Endodermal cell (in vitro differentiated cells): ENCODE data around the gene GKAP1. TPM values are rescaled to one million over a fixed set of nuclear protein-coding genes. Genes with fewer than 3 reads are reported as not detected.
"Not testable (repeated sequence)": the region's sequence is repeated elsewhere in the genome, so short reads cannot be mapped to it uniquely, and the experiment has no call there.

Source experiments
- DNase-seq: peaks from one replicate; pipeline ENCODE4 v3.0.0-alpha.2; 2017
- H3K27ac ChIP-seq: 2 replicates; pipeline ENCODE4 v1.5.1; 2013; ENCODE audit warnings: mild to moderate bottlenecking, low read depth, low read length, moderate library complexity
- H3K27me3 ChIP-seq: 2 replicates; pipeline ENCODE4 v1.6.1; 2013; ENCODE audit warnings: mild to moderate bottlenecking, low read length, moderate library complexity; ENCODE audit not compliant: insufficient read depth, control insufficient read depth, poor library complexity, severe bottlenecking
- H3K36me3 ChIP-seq: 2 replicates; pipeline ENCODE4 v1.7.0; 2013; ENCODE audit warnings: mild to moderate bottlenecking, low read length, moderate library complexity; ENCODE audit not compliant: control insufficient read depth, insufficient read depth
- H3K4me1 ChIP-seq: one replicate; pipeline ENCODE4 v1.7.0; 2013; ENCODE audit warnings: low read length; ENCODE audit not compliant: control insufficient read depth, insufficient read depth
- H3K4me3 ChIP-seq: 2 replicates; pipeline ENCODE4 v1.5.1; 2013; ENCODE audit warnings: mild to moderate bottlenecking, low read length, moderate library complexity
- H3K9ac ChIP-seq: 2 replicates; pipeline ENCODE4 v1.6.1; 2013; ENCODE audit warnings: mild to moderate bottlenecking, low read length, moderate library complexity; ENCODE audit not compliant: poor library complexity, severe bottlenecking; ENCODE audit errors: extremely low read depth
- H3K9me3 ChIP-seq: 2 replicates; pipeline ENCODE4 v1.6.1; 2013; ENCODE audit warnings: mild to moderate bottlenecking, low read length, moderate library complexity; ENCODE audit not compliant: control insufficient read depth
- H3K27ac Mint-ChIP-seq: 2 replicates; pipeline ENCODE4 v1.8.0; 2020; ENCODE audit warnings: mixed read lengths
- H3K27me3 Mint-ChIP-seq: 2 replicates; pipeline ENCODE4 v1.8.0; 2021; ENCODE audit warnings: mild to moderate bottlenecking, mixed read lengths; ENCODE audit not compliant: insufficient read depth
- H3K36me3 Mint-ChIP-seq: 2 replicates; pipeline ENCODE4 v1.8.0; 2020; ENCODE audit warnings: low read depth, mixed read lengths
- H3K4me1 Mint-ChIP-seq: 2 replicates; pipeline ENCODE4 v1.8.0; 2020; ENCODE audit warnings: mixed read lengths
- H3K4me3 Mint-ChIP-seq: 2 replicates; pipeline ENCODE4 v1.8.0; 2020; ENCODE audit warnings: mild to moderate bottlenecking, moderate library complexity, mixed read lengths
- H3K9me3 Mint-ChIP-seq: 2 replicates; pipeline ENCODE4 v1.8.0; 2020; ENCODE audit warnings: mild to moderate bottlenecking, mixed read lengths
- CTCF ChIP-seq: fragments of 200-600 bp; sonication (generic); conservative IDR thresholded peaks from 2 replicates; pipeline ENCODE4 v1.5.0; 2021; ENCODE audit warnings: antibody characterized with exemption, mild to moderate bottlenecking
- WGBS, 2 experiments: methylation state at CpG; one replicate each; pipeline versions ENCODE4 v1.1.5 to v1.1.7; 2013; ENCODE audit warnings: missing lambda C conversion rate in 2 of 2, mixed read lengths in 1 of 2; ENCODE audit not compliant: insufficient coverage in 1 of 2, insufficient read length in 1 of 2; 5-methylcytosine and 5-hydroxymethylcytosine counted together
- total RNA-seq, 2 donors: library from RNA; stranded (reverse); fragmentation: NEBNext Ultra II Directional in 1 of 2; extraction: Animal tissue kit (Norgen Biotek cat#: 25700) in 1 of 2; gene quantifications; 2 replicates in 1 of 2; 3 replicates in 1 of 2; pipeline ENCODE4 v1.2.1, GENCODE V29; 2021

GKAP1 gene
- total RNA-seq, 2 donors from 2014 or later: 8.5 to 13.5 TPM

GRCh38 chr9:83706676-83707517 is 110.7 kb downstream of the GKAP1 start:
- H3K9me3 ChIP-seq: peaks cover 16% of the 10 kb centered on the region
- H3K4me3 ChIP-seq: peak overlapping the region; percentile 92
- peaks cover 14% of the 10 kb centered on the region for H3K36me3 ChIP-seq
- Mint-ChIP-seq H3K27me3 (no peaks in the 10 kb centered on the region), H3K4me1 (peaks cover 18% of the 10 kb centered on the region), H3K36me3 (peaks cover 18% of the 10 kb centered on the region), H3K9me3 (peaks cover 9% of the 10 kb centered on the region), H3K4me3 (peak overlapping the region; percentile 90), H3K27ac (peak overlapping the region; percentile 98)
- H3K27me3 ChIP-seq: no peaks in the 10 kb centered on the region
- TF ChIP-seq CTCF: no peak
- peak; percentile 89 for DNase-seq
- no peaks in the 10 kb centered on the region for H3K4me1 ChIP-seq
- H3K27ac ChIP-seq: peak overlapping the region; percentile 99
- peak overlapping the region; percentile 99 for H3K9ac ChIP-seq
- WGBS, 2 experiments: 0% methylated on average over 4 to 41 of the region's 42 CpGs

- H3K27me3 ChIP-seq, H3K9ac ChIP-seq, H3K9me3 Mint-ChIP-seq, H3K27me3 Mint-ChIP-seq, H3K27ac ChIP-seq, H3K4me1 ChIP-seq, H3K27ac Mint-ChIP-seq, DNase-seq: not testable (repeated sequence)
- Histone ChIP-seq H3K9me3 (peaks cover 16% of the 10 kb centered on the region), H3K4me3 (peak overlapping the region; percentile 92), H3K36me3 (peaks cover 15% of the 10 kb centered on the region)
- H3K4me3 Mint-ChIP-seq: peak overlapping the region; percentile 90
- 91 to 97% methylated on average over 10 to 12 of the region's 12 CpGs for WGBS, 2 experiments
- peaks cover 21% of the 10 kb centered on the region for H3K4me1 Mint-ChIP-seq
- peaks cover 18% of the 10 kb centered on the region for H3K36me3 Mint-ChIP-seq
These were observed 112.3 kb downstream of the GKAP1 start for GRCh38 chr9:83705219-83705651.

- DNase-seq: no peak
- Mint-ChIP-seq H3K4me1 (peaks cover 18% of the 10 kb centered on the region), H3K27ac (peak overlapping the region; percentile 46)
These were observed 115.8 kb downstream of the GKAP1 start for GRCh38 chr9:83701769-83702168.

More at GRCh38 chr9:83701769-83702168, 115.8 kb downstream of the GKAP1 start:
- WGBS, 2 experiments: 83 to 96% methylated on average over 4 to 6 of the region's 6 CpGs
- Histone ChIP-seq H3K36me3 (peaks cover 27% of the 10 kb centered on the region), H3K27ac (no peak overlapping the region), H3K4me1 (no peaks in the 10 kb centered on the region), H3K4me3 (peak overlapping the region; percentile 1), H3K27me3 (no peaks in the 10 kb centered on the region), H3K9ac (no peak overlapping the region), H3K9me3 (peaks cover 16% of the 10 kb centered on the region)
- peaks cover 9% of the 10 kb centered on the region for H3K9me3 Mint-ChIP-seq
- TF ChIP-seq CTCF: no peak
- peaks cover 24% of the 10 kb centered on the region for H3K36me3 Mint-ChIP-seq
- H3K27me3 Mint-ChIP-seq: no peaks in the 10 kb centered on the region
- no peak overlapping the region for H3K4me3 Mint-ChIP-seq
